ENCODE measurements around the gene MRPS34.

Gene MRPS34

GRCh38 chr16:1768767-1769401 lies 4.0 kb downstream of the MRPS34 start:
- DNase-seq, result no peak

GRCh38 chr16:1768061-1768766 lies 4.7 kb downstream of the MRPS34 start:
- no peak for DNase-seq

DNA sequence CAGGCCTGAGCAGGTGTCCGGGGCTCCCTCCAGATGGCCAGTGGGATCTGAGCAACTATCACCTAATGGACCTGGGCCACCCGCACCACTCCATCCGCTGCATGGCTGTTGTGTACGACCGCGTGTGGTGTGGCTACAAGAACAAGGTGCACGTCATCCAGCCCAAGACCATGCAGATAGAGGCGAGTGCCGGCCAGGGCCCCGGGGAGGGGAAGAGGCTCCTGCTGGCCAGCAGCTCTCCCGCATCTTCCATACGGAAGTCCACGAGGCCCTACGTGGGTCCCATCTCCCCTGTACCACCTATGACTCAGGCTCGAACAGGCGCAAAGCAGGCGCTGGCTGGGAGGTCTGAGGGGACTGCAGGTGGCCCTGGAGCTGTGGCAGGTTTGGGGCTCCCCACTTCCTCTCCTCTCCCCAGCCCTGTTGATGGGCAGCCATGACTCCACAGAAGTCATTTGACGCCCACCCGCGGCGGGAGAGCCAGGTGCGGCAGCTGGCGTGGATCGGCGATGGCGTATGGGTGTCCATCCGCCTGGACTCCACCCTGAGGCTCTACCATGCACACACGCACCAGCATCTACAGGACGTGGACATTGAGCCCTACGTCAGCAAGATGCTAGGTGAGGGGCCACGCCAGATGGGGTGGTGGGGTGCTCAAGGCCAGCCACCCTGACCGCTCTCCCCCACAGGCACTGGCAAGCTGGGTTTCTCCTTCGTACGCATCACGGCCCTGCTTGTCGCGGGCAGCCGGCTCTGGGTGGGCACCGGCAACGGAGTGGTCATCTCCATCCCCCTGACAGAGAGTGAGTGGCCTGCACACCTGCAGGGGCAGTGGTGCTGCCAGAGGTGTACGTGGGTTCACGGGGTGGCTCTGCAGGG lies 5.6 kb downstream of the MRPS34 start:
- no peak for DNase-seq

- no peak for DNase-seq
These were observed 6.2 kb downstream of the MRPS34 start for GRCh38 chr16:1766701-1767100.

- DNase-seq, result no peak
These were observed 6.7 kb downstream of the MRPS34 start for GRCh38 chr16:1766231-1766630.

GRCh38 chr16:1765826-1766225 lies 7.1 kb downstream of the MRPS34 start:
- DNase-seq, result no peak

DNA sequence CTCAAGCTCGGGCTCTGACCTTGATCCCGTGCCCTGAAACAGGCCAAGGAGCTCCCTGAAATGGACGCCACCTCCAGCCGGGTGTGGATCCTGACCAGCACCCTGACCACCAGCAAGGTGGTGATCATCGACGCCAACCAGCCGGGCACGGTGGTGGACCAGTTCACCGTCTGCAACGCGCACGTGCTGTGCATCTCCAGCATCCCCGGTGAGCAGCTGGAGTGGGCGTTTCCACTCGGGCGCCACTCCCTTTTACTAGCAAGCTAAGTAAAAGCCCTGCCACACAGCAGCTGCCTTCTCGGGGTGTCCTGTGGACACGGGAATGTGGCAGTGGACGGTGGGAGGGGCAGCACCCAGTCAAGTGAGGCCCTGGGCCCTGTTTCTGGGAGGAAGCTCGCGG lies 8.0 kb downstream of the MRPS34 start:
- no peak for DNase-seq

DNA sequence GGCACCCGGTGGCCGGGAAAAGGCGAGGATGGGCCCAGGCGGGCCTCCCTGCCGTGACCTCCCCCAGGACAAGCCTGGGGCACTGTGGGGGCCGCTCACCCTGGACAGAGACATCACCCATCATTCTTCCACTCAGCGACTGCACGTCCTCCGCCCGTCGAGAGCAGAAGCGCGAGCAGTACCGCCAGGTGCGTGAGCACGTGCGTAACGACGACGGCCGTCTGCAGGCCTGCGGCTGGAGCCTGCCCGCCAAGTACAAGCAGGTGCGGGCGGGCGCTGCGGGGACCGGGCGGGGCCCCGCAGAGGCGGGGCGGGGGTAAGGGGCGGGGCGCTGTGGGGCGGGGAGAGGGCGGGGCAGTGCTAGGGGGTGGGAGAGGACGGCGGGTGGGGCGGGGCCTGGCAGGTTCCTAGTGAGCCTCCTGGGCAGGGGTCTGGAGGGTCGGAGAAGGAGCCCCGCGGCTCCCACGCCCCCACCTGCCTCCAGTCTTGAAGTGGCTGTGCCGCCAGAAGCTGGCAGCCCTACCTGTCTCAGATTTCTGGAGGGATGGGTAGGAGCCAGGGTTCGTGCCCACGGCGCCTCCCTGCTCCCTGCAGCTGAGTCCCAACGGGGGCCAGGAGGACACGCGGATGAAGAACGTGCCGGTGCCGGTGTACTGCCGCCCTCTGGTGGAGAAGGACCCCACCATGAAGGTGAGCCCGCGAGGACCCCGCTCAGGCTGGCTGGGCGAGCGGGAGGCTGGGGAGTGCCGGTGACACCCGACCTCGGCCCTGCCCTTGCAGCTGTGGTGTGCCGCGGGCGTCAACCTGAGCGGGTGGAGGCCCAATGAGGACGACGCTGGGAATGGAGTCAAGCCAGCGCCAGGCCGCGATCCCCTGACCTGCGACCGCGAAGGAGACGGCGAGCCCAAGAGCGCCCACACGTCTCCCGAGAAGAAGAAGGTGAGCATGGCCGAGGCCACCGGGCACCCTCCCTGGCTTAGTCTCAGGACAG lies 9.1 kb downstream of the MRPS34 start:
- DNase-seq, result no peak

DNA sequence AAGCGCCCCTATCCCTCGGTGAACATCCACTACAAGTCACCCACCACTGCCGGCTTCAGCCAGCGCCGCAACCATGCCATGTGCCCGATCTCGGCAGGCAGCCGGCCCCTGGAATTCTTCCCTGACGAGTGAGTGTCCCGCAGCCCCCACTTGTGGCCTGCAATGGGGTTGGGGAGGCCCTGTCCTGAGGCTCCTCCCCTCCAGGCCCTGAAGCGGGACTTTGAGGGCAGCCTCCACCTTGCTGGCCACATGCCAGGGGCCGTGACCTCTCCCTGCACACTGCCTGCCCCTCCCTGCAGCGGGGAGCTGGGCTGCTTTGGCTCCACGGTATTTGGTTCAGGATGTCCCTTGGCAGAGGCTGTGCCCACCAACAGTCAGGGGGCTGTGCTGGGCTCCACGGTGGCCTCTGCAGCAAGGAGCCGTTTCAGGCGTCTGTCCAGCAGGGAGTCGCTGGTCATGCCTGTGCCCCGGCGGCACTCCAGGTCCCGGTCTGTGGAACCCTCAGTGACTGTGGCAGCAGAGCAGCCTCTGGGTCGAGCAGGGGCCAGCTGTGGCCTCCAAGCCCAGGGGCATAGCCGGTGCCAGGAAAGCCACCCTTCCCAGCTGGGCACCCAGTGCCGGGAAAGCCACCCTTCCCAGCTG lies 9.9 kb downstream of the MRPS34 start:
- no peak for DNase-seq

DNA sequence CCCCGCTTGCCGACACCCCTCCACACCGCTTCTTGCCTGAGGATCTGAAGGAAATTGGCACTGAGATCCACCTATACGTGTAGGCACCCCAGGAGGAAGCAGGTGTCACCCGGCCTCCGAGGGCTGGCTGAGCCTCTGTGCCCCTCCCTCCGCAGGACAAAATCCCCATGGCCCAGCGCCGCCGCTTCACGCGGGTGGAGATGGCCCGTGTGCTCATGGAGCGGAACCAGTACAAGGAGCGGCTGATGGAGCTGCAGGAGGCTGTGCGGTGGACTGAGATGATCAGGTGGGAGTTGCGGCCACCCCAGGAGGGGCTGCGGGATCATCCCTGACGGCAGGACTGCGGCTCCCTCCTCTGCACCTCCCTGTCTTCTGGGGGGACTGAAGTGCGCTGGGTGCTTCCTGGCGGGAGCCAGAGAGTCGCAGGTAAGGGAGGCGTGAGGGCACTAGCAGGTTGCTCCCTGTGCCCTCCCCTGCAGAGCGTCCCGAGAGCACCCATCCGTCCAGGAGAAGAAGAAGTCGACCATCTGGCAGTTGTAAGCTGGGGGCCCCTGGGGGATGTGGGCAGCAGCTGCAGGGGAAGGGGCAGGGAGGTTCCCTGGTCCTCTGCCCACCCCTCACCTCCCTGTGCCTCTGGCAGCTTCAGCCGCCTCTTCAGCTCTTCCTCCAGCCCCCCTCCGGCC lies 10.6 kb downstream of the MRPS34 start:
- DNase-seq, result no peak

DNA sequence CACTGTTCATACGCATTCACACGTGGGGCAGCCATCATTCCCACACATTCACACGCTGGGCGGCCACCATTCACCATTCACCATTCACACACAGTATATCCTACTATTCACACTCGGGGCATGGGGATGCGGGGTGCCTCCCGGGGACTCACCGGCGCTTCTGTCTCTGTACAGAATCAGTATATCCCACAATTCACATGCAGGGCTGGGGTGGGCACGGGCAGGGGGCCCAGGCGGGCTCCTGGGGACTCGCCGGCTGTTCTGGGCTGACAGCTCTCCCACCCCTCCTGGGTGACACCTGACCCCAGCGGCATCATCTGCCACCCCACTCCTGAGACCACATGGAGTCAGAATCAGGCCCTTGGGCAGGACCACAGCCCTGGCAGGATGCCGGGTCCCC lies 11.2 kb downstream of the MRPS34 start:
- no peak for DNase-seq

- DNase-seq, result no peak
These were observed 12.0 kb downstream of the MRPS34 start for GRCh38 chr16:1760911-1761310.

- DNase-seq, result no peak
These were observed 13.4 kb downstream of the MRPS34 start for GRCh38 chr16:1759511-1759910.

DNA sequence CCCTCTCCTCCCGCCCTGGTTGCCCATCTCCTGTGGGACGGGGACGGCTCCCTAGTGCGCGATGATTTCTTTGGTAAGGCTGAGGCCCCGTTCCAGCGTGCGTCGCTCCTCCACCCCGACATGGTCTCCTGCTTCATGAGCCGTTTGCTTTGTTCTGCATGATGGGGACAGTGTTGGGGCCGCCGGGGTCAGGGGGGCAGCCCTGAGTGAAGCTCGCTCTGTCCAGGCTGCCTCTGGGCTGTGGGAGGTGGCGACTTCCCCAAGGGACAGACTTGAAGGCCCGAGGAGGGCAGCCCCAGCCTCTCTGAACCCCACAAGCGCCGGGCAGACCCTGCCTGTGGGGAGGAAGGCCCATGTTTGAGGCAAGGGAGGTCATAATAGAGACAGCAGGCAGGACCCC lies 14.0 kb downstream of the MRPS34 start:
- DNase-seq, result no peak

- DNase-seq, result no peak
These were observed 15.0 kb downstream of the MRPS34 start for GRCh38 chr16:1757714-1758461.

DNA sequence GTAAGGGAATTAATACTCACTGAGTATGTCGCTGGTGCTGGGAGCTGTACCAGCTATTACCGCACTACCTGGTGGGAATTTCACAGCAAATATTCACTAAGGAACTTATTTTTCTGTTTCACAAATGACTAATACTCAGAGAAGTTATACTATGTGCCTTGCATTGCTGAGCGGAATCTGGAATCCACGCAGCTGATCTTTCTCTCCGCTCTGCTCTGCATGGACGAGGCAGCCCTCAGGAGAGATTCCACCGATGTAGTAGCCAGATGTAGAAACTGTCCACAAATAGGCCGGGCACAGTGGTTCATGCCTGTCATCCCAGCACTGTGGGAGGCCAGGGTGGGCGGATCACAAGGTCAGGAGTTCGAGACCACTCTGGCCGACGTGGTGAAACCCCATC lies 18.7 kb downstream of the MRPS34 start:
- no peak for DNase-seq

DNA sequence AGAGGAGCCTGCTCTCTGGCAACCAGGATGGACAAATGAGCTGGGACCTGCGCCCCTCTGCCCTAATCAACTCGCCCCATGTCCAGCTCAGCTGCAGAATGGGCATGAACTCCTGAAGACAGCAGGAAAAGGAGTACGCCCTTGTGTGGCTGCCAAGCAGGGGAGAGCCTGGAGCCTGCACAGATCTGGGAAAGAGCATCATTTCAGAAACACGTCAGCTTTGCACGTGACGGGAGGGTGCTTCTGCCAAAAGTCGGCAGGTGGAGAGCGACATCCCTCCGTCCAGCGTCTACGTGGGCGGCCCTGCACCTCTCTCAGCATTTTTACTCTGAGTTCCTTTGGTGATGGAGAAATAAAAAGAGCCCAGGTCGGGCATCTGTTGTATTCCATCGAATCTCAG lies 20.1 kb downstream of the MRPS34 start:
- DNase-seq, result no peak

GRCh38 chr16:1751946-1752345 lies 21.0 kb downstream of the MRPS34 start:
- no peak for DNase-seq

DNA sequence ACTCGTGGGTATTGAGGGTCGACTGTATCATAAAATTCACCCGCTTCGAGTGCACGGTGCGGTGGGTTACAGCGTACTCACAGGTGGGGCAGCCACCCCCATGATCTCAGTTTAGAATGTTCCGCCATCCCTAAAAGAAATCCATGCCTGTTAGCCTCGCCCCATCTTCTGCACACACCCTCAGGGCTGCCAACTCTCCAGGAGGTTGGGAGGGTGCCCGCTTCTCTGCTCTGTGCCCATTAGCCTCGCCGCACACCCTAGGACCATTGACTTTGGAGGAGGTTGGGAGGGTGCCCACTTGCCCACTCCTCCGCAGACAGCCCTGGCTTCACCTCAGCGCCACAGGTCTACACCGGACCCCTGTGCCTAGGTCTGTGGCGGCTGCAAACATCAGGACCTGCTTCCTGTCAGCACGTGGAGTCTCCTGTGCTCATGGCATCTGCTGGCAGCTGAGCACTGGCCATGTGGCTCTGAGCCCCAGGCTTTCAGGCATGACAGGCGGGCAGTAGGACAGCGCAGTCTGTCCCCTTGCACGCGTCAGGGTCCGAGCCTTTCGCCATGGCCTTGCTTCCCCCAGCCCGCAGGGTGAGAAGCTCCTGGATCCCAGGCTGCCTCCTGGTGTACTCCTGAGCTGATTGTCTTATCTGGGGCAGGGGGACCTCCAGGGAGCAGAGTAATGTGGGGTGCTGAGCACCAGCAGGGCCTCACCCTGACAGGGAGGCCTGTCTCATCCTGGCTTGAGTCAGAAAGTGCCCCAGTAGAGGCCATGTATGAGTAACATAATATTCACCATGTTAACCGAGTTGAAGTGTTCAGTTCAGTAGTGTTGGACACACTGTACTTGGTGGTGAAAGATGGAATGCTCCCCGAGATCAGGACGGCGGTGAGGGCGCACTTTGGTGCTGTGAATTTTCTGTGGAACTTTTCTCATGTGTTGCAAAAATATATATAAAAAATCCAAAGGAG lies 23.5 kb downstream of the MRPS34 start:
- DNase-seq, result no peak

- DNase-seq, result no peak
These were observed 25.0 kb downstream of the MRPS34 start for GRCh38 chr16:1747934-1748333.

Data from NCI-H1092 treated with DMSO at 0.1 percent for 48 hours (cell line).